Activated CD8-positive, alpha-beta T cell treated with anti-CD3 and anti-CD28 coated beads for 36 hours (primary cell): ENCODE results near the gene SLC35B4. TPM values are rescaled to one million over a fixed set of nuclear protein-coding genes. Genes with fewer than 3 reads are reported as not detected.

Experiments
- ATAC-seq: fragments of 200-7000 bp; cut with Tn5 transposase; one replicate; pipeline ENCODE4 v1.10.0; 2021; ENCODE audit warnings: mild to moderate bottlenecking, moderate library complexity
- CTCF ChIA-PET: fragments of 350-600 bp; sonication (Branson Sonifier 250); formaldehyde crosslinking; loops from one replicate; lab custom pipeline; 2021; ENCODE audit warnings: antibody characterized with exemption; lab: Charles Lee
- POLR2A ChIA-PET: fragments of 350-600 bp; sonication (Branson Sonifier 250); formaldehyde crosslinking; loops from one replicate; lab custom pipeline; 2021; ENCODE audit warnings: antibody characterized with exemption; lab: Charles Lee
- DNase-seq: peaks from one replicate; pipeline ENCODE4 v3.0.0-alpha.2; 2020
- H3K27ac Mint-ChIP-seq: one replicate; pipeline ENCODE4 v1.8.0; 2021; ENCODE audit warnings: mild to moderate bottlenecking, mixed read lengths
- H3K27me3 Mint-ChIP-seq: one replicate; pipeline ENCODE4 v1.8.0; 2021; ENCODE audit warnings: mixed read lengths
- H3K36me3 Mint-ChIP-seq: one replicate; pipeline ENCODE4 v1.8.0; 2021; ENCODE audit warnings: low read depth, mixed read lengths
- H3K4me1 Mint-ChIP-seq: one replicate; pipeline ENCODE4 v1.8.0; 2021; ENCODE audit warnings: low read depth, mixed read lengths
- H3K4me3 Mint-ChIP-seq: one replicate; pipeline ENCODE4 v1.8.0; 2021; ENCODE audit warnings: mild to moderate bottlenecking, moderate library complexity, mixed read lengths
- H3K9me3 Mint-ChIP-seq: one replicate; pipeline ENCODE4 v1.8.0; 2021; ENCODE audit warnings: mixed read lengths
- intact Hi-C: fragments of 100-400 bp; cut with micrococcal nuclease; formaldehyde crosslinking; loops from one replicate; pipeline ENCODE4 v1.10.0; 2022
- total RNA-seq, 2 experiments: library from RNA; stranded (reverse); gene quantifications; one replicate each; pipeline ENCODE4 v1.2.3, GENCODE V29; 2021
- TF ChIP-seq, protein P1 (sequence below): fragments of 200-600 bp; IDR thresholded peaks from one replicate; pipeline ENCODE4 v1.8.0; 2022; ENCODE audit warnings: antibody characterized with exemption, mild to moderate bottlenecking

Gene SLC35B4
- total RNA-seq, 2 experiments from 2014 or later = 11.7 to 13.7 TPM

DNA sequence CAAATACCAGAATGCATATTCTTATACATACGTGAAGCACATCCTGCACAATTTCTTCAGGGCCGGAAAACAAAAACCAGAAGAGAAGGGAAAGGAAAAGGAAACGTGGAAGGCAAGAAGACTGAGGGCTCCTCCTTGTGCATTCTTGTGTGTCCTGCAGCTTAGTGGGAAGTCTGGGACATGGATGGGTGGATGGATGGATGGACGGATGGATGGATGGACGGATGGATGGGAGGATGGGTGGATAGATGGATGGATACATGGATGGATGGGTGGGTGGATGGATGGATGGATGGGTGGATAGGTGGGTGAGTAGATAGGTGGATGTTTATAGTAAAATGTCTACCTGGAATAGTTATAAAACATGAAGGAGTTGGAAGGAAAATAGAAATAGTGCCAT lies 30.8 kb upstream of the SLC35B4 start:
- intact Hi-C loops = no loop called here
- Mint-ChIP-seq H3K36me3 (no peaks in the 10 kb centered on the region), H3K4me3 (no peak overlapping the region), H3K27me3 (peaks cover 10% of the 10 kb centered on the region), H3K4me1 (peaks cover 5% of the 10 kb centered on the region), H3K27ac (no peak overlapping the region), H3K9me3 (no peaks in the 10 kb centered on the region)
- TF ChIP-seq, protein P1, sequence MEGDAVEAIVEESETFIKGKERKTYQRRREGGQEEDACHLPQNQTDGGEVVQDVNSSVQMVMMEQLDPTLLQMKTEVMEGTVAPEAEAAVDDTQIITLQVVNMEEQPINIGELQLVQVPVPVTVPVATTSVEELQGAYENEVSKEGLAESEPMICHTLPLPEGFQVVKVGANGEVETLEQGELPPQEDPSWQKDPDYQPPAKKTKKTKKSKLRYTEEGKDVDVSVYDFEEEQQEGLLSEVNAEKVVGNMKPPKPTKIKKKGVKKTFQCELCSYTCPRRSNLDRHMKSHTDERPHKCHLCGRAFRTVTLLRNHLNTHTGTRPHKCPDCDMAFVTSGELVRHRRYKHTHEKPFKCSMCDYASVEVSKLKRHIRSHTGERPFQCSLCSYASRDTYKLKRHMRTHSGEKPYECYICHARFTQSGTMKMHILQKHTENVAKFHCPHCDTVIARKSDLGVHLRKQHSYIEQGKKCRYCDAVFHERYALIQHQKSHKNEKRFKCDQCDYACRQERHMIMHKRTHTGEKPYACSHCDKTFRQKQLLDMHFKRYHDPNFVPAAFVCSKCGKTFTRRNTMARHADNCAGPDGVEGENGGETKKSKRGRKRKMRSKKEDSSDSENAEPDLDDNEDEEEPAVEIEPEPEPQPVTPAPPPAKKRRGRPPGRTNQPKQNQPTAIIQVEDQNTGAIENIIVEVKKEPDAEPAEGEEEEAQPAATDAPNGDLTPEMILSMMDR = no peak
- ChIA-PET POLR2A (no interaction called here), CTCF (interaction anchor here (0.8 kb wide), 1 partner anchor 10 kb away, joined by 5 read pairs; no protein-coding TSS in a partner anchor)
- DNase-seq (no peak), ATAC-seq (no peak)

DNA sequence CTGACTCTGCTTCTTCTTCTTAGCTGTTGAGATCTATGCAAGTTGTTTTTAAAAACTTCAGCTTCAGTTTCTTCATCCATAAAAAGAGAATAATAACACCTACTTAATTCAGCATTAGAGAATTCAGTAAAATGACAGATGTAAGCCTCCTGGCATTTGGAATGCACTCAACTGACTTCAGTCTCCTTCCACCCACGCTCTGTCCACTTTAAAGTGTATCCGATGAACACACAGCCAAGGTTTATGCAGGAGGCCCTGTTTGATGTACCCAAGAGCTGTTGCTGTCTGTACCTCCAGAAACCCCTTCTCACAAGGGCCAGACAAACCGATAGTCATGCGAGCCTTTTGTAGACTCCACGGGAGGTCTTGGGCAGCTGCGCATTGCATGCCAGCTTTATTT lies 27.1 kb upstream of the SLC35B4 start:
- Mint-ChIP-seq H3K27ac (no peak overlapping the region), H3K27me3 (peaks cover 13% of the 10 kb centered on the region), H3K4me1 (no peaks in the 10 kb centered on the region), H3K9me3 (no peaks in the 10 kb centered on the region), H3K4me3 (no peak overlapping the region), H3K36me3 (no peaks in the 10 kb centered on the region)
- intact Hi-C loops = no loop called here
- ATAC-seq = no peak
- ChIA-PET CTCF (no interaction called here), POLR2A (interaction anchor here (1.1 kb wide), 1 partner anchor 12 kb away, joined by 3 read pairs; no protein-coding TSS in a partner anchor)
- DNase-seq = no peak
- TF ChIP-seq, protein P1 = no peak

DNA sequence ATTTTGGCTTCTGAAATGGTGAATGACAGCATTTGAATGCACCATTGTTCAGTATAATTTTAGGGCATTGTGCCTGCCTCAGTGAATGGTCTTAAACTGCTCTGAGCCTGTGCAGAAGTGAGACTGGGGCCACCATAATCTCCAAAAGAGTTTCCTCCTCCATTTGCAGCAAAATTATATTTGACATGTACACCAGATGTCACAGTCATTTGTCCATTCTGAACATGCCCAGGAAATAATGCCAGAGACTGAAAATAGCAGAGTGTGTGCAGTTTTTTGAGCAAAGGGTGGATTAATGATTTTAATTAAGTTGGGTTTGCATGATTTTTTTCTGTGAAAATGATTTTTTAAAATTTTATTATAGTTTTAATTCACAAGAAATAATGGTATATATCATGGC lies 26.4 kb upstream of the SLC35B4 start:
- ATAC-seq (no peak), DNase-seq (no peak)
- Mint-ChIP-seq H3K4me1 (no peaks in the 10 kb centered on the region), H3K27me3 (peaks cover 13% of the 10 kb centered on the region), H3K27ac (no peak overlapping the region), H3K36me3 (no peaks in the 10 kb centered on the region), H3K9me3 (no peaks in the 10 kb centered on the region), H3K4me3 (no peak overlapping the region)
- ChIA-PET POLR2A (no interaction called here), CTCF (no interaction called here)
- TF ChIP-seq, protein P1 = no peak
- intact Hi-C loops = no loop called here

DNA sequence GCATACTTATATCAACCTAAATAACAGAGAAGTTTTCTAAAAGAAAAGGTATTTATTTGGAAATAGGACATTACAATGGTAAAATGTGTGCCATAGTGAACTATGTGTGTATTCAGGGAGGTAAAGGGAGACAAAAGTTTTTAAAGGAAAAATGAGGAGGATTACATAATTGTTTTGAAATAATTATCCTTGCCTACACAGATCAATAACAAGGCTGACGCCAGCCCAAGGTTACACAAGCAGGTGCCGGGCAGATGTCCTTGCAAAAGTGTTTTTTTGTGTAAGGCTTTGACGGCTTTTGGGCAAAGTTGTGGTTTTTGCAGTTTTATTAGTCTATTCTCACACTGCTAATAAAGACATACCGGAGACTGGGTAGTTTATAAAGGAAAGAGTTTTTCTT lies 22.7 kb upstream of the SLC35B4 start:
- DNase-seq = no peak
- ATAC-seq = no peak
- Mint-ChIP-seq H3K9me3 (no peaks in the 10 kb centered on the region), H3K4me3 (no peak overlapping the region), H3K4me1 (no peaks in the 10 kb centered on the region), H3K36me3 (no peaks in the 10 kb centered on the region), H3K27me3 (peaks cover 9% of the 10 kb centered on the region), H3K27ac (no peak overlapping the region)
- POLR2A ChIA-PET = no interaction called here
- TF ChIP-seq, protein P1 = no peak
- CTCF ChIA-PET = no interaction called here
- intact Hi-C loops = no loop called here

DNA sequence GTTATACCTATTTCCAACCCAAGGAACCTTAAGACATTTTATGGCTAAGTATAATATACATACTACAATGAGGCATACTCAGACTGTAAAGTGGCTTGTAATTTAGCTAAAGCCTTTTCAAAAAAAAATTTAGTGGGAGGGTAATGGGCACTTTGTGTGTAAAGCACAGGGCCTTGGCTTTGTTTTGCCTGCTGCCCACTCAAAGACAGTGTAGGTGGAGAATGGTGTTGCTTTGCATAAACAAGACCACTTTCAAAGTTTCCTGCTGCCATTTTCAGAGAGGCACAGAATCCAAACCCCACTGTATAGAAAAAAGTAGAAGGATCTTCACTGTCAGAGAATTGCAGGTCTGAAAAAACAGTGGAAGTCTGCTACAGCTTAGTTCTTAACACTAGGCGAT lies 21.2 kb upstream of the SLC35B4 start:
- ChIA-PET CTCF (no interaction called here), POLR2A (interaction anchor here (0.6 kb wide), 1 partner anchor 1272 kb away, joined by 3 read pairs; no protein-coding TSS in a partner anchor)
- intact Hi-C loops = no loop called here
- no peak overlapping the region for H3K27ac Mint-ChIP-seq
- ATAC-seq (no peak), DNase-seq (no peak)
- no peaks in the 10 kb centered on the region for H3K4me1 Mint-ChIP-seq
- TF ChIP-seq, protein P1 = no peak
- H3K27me3 Mint-ChIP-seq = peaks cover 13% of the 10 kb centered on the region
- H3K9me3 Mint-ChIP-seq = no peaks in the 10 kb centered on the region
- H3K4me3 Mint-ChIP-seq = no peak overlapping the region
- H3K36me3 Mint-ChIP-seq = no peaks in the 10 kb centered on the region
